SK-N-MC (cell line): ENCODE measurements around the gene SMU1.

Experiments
- DNase-seq: peaks from one replicate; pipeline ENCODE4 v3.0.0-alpha.2; 2011; ENCODE audit warnings: low read depth, low spot score
- H3K27ac ChIP-seq: fragments of 200-600 bp; sonication (generic); 2 replicates; pipeline ENCODE4 v1.5.1; 2016; ENCODE audit warnings: mixed run types
- H3K36me3 ChIP-seq: fragments of 200-600 bp; sonication (generic); 2 replicates; pipeline ENCODE4 v1.6.1; 2017; ENCODE audit warnings: antibody characterized with exemption, low read length, mixed read lengths; ENCODE audit not compliant: insufficient read depth
- H3K4me3 ChIP-seq: fragments of 200-600 bp; sonication (generic); 2 replicates; pipeline ENCODE4 v1.5.1; 2016
- H3K9ac ChIP-seq: fragments of 200-600 bp; sonication (generic); 2 replicates; pipeline ENCODE4 v1.8.0; 2017; ENCODE audit warnings: mixed run types, mixed read lengths; ENCODE audit not compliant: insufficient read length
- H3K9me3 ChIP-seq: fragments of 200-600 bp; sonication (generic); 2 replicates; pipeline ENCODE4 v1.6.1; 2017; ENCODE audit warnings: low read depth, mild to moderate bottlenecking, antibody characterized with exemption, low read length, moderate library complexity, mixed read lengths
- EZH2 ChIP-seq: fragments of 200-600 bp; sonication (generic); IDR thresholded peaks from one replicate; pipeline ENCODE4 v1.6.1; 2017; ENCODE audit warnings: antibody characterized with exemption
- FOXP2 ChIP-seq: optimal IDR thresholded peaks from 2 replicates; pipeline ENCODE3; 2011; ENCODE audit warnings: mild to moderate bottlenecking, moderate library complexity; ENCODE audit not compliant: insufficient read depth; ENCODE audit errors: extremely low read length, control extremely low read depth
- POLR2AphosphoS5 ChIP-seq: IDR thresholded peaks from 2 replicates; pipeline ENCODE4 v1.6.1; 2012; ENCODE audit warnings: mild to moderate bottlenecking, low read depth, low read length, borderline replicate concordance

Gene SMU1

GRCh38 chr9:33044162-33044673, 32.3 kb downstream of the SMU1 start:
- H3K36me3 ChIP-seq, result peaks cover 36% of the 10 kb centered on the region
- TF ChIP-seq POLR2AphosphoS5, result peak; percentile 53; the same call in 1 of the 2 replicates
- TF ChIP-seq FOXP2, result no peak
- peak overlapping the region; percentile 84; the same call in 1 of the 2 replicates for H3K27ac ChIP-seq
- H3K4me3 ChIP-seq, result peak overlapping the region; percentile 76
- DNase-seq, result peak; percentile 28
- no peaks in the 10 kb centered on the region for H3K9me3 ChIP-seq
- peak overlapping the region; percentile 66 for H3K9ac ChIP-seq

GRCh38 chr9:33043671-33044070, 32.8 kb downstream of the SMU1 start:
- Histone ChIP-seq H3K9ac (no peak overlapping the region), H3K36me3 (peaks cover 37% of the 10 kb centered on the region), H3K9me3 (no peaks in the 10 kb centered on the region), H3K4me3 (peak overlapping the region; percentile 76), H3K27ac (peak overlapping the region; percentile 84; the same call in 1 of the 2 replicates)
- DNase-seq, result no peak
- TF ChIP-seq FOXP2 (no peak), POLR2AphosphoS5 (no peak; the same call in 1 of the 2 replicates), EZH2 (no peak)

- H3K9ac ChIP-seq, result no peak overlapping the region
- TF ChIP-seq EZH2, result no peak
- 0 out of 2 replicates have a peak, but pooled peaks have one; percentile 9 for TF ChIP-seq POLR2AphosphoS5
- TF ChIP-seq FOXP2, result no peak
- no peaks in the 10 kb centered on the region for H3K9me3 ChIP-seq
- DNase-seq, result no peak
- H3K36me3 ChIP-seq, result peaks cover 40% of the 10 kb centered on the region
- no peak overlapping the region for H3K4me3 ChIP-seq
- H3K27ac ChIP-seq, result peak overlapping the region; percentile 84
Measured at GRCh38 chr9:33042473-33042872, 34.0 kb downstream of the SMU1 start.

- Histone ChIP-seq H3K36me3 (peaks cover 43% of the 10 kb centered on the region), H3K9me3 (no peaks in the 10 kb centered on the region), H3K9ac (no peak overlapping the region), H3K27ac (peak overlapping the region; percentile 84), H3K4me3 (no peak overlapping the region)
- DNase-seq, result no peak
- TF ChIP-seq EZH2 (no peak), POLR2AphosphoS5 (no peak), FOXP2 (no peak)
Measured at GRCh38 chr9:33041432-33042188, 34.9 kb downstream of the SMU1 start.

GRCh38 chr9:33040792-33041431, 35.6 kb downstream of the SMU1 start:
- Histone ChIP-seq H3K9me3 (no peaks in the 10 kb centered on the region), H3K36me3 (peaks cover 45% of the 10 kb centered on the region), H3K9ac (no peak overlapping the region), H3K27ac (peak overlapping the region; percentile 84; the same call in 1 of the 2 replicates), H3K4me3 (no peak overlapping the region)
- TF ChIP-seq POLR2AphosphoS5, result no peak
- no peak for TF ChIP-seq EZH2
- TF ChIP-seq FOXP2, result no peak
- DNase-seq, result no peak

GRCh38 chr9:33032865-33033264, 43.6 kb downstream of the SMU1 start:
- Histone ChIP-seq H3K36me3 (peaks cover 97% of the 10 kb centered on the region), H3K9ac (no peak overlapping the region), H3K9me3 (no peaks in the 10 kb centered on the region), H3K27ac (no peak overlapping the region), H3K4me3 (no peak overlapping the region)
- DNase-seq, result no peak
- TF ChIP-seq EZH2 (no peak), POLR2AphosphoS5 (no peak), FOXP2 (no peak)

- peaks cover 97% of the 10 kb centered on the region for H3K36me3 ChIP-seq
- TF ChIP-seq FOXP2 (no peak), POLR2AphosphoS5 (no peak), EZH2 (no peak)
- no peak for DNase-seq
- no peak overlapping the region; the same call in 1 of the 2 replicates for H3K4me3 ChIP-seq
- H3K27ac ChIP-seq, result no peak overlapping the region
- no peak overlapping the region for H3K9ac ChIP-seq
- no peaks in the 10 kb centered on the region for H3K9me3 ChIP-seq
Measured at GRCh38 chr9:33032292-33032691, 44.2 kb downstream of the SMU1 start.

GRCh38 chr9:33030285-33030684, 46.2 kb downstream of the SMU1 start:
- Histone ChIP-seq H3K4me3 (no peak overlapping the region), H3K9me3 (no peaks in the 10 kb centered on the region), H3K36me3 (peaks cover 92% of the 10 kb centered on the region), H3K9ac (no peak overlapping the region), H3K27ac (no peak overlapping the region; the same call in 1 of the 2 replicates)
- TF ChIP-seq EZH2, result no peak
- TF ChIP-seq FOXP2, result no peak
- no peak for TF ChIP-seq POLR2AphosphoS5
- no peak for DNase-seq
